ENCODE data around the gene CLIP3. TPM values are rescaled to one million over a fixed set of nuclear protein-coding genes. Genes with fewer than 3 reads are reported as not detected.
A peak's percentile ranks its signal among the peaks of the same experiment; 100 is the strongest.

CLIP3 gene
- polyA plus RNA-seq, 2 of the 4 experiments (the other 2 are of a cell fraction), result 1.1 to 1.5 TPM

- WGBS (ENCODE audit: missing lambda C conversion rate), result 95% methylated on average over 22 of the region's 22 CpGs
- no peaks in the 10 kb centered on the region for H3K9me3 ChIP-seq
- no peak overlapping the region for H3K4me2 ChIP-seq
- DNase-seq (ENCODE audit: low read depth in 1 of 2, low spot score in 1 of 2) (no peak), FAIRE-seq (no peak), ATAC-seq (no peak)
- no peak overlapping the region for H3K4me3 ChIP-seq
- no peak overlapping the region for H3K27ac ChIP-seq
- CTCF ChIA-PET, result interaction anchor here (0.6 to 3.1 kb wide), 3 partner anchors 11 to 42 kb away, joined by 3 to 17 read pairs (median 3); no protein-coding TSS in a partner anchor
- POLR2A ChIA-PET, result no interaction called here
- TF ChIP-seq POLR2A (IDR thresholded peaks at IDR 0.05; ENCODE audit: low read length) (0 out of 2 replicates have a peak, but pooled peaks have one; percentile 16), ZSCAN20 (CRISPR knock-in tag; IDR thresholded peaks at IDR 0.05) (no peak)
- H3K4me1 ChIP-seq, result peaks cover 10% of the 10 kb centered on the region
These were observed 13.5 kb downstream of the CLIP3 start for GRCh38 chr19:36019061-36019670.

GRCh38 chr19:36014012-36014924 lies 18.4 kb downstream of the CLIP3 start, which contains the start of gene ALKBH6:
TSS of gene ALKBH6 (minus strand) at chr19:36014213. CDS start at chr19:36013397, 816 bp downstream.
- Histone ChIP-seq H3K27ac (peak within 1 kb of the TSS; percentile 81 to 85), H3K4me1 (peaks cover 19% of the 10 kb centered on the region), H3K4me2 (peak within 1 kb of the TSS; percentile 94), H3K9me3 (no peaks in the 10 kb centered on the region), H3K4me3 (peak within 1 kb of the TSS; percentile 65)
- ATAC-seq (peak; percentile 88 to 98), FAIRE-seq (peak; percentile 100), DNase-seq (ENCODE audit: low read depth in 1 of 2, low spot score in 1 of 2) (peak; percentile 100)
- 2% methylated on average over 37 of the region's 42 CpGs for WGBS (ENCODE audit: missing lambda C conversion rate)
- ChIA-PET POLR2A (interaction anchor here (0.7 to 1.2 kb wide), 12 partner anchors 10 to 274 kb away, joined by 3 to 18 read pairs (median 4); partner anchors contain the start of genes POLR2I, TBCB, THAP8 and WDR62), CTCF (interaction anchor here (0.6 to 2.2 kb wide), 11 partner anchors 11 to 1629 kb away, joined by 3 to 8 read pairs (median 4); partner anchors contain the start of gene THAP8)
- 0 out of 2 replicates have a peak, but pooled peaks have one; percentile 19 for TF ChIP-seq EHF (CRISPR knock-in tag; IDR thresholded peaks at IDR 0.05)
- TF ChIP-seq NR3C1 (IDR thresholded peaks at IDR 0.05), result no peak
- TF ChIP-seq SREBF2 (IDR thresholded peaks at IDR 0.05), result no peak
- no peak for TF ChIP-seq CBX2 (IDR thresholded peaks at IDR 0.05; ENCODE audit: borderline replicate concordance, low read depth)
- TF ChIP-seq TFCP2L1 (CRISPR knock-in tag; IDR thresholded peaks at IDR 0.05), result no peak
- 0 out of 2 replicates have a peak, but pooled peaks have one; percentile 21 for TF ChIP-seq ESRRA (IDR thresholded peaks at IDR 0.05; ENCODE audit: borderline replicate concordance, low read length)
- no peak for TF ChIP-seq CEBPB (IDR thresholded peaks at IDR 0.05)
- TF ChIP-seq EHMT2 (IDR thresholded peaks at IDR 0.05; ENCODE audit: low read depth), result no peak
- TF ChIP-seq ZSCAN20 (CRISPR knock-in tag; IDR thresholded peaks at IDR 0.05), result no peak
- no peak for TF ChIP-seq ZC3H11A (IDR thresholded peaks at IDR 0.05)
- TF ChIP-seq HOXB13 (CRISPR knock-in tag; IDR thresholded peaks at IDR 0.05; ENCODE audit: low read depth), result no peak
- TF ChIP-seq MAX (IDR thresholded peaks at IDR 0.05), result peak; percentile 95
- TF ChIP-seq MYC (IDR thresholded peaks at IDR 0.05; ENCODE audit: borderline replicate concordance, low read length), result peak; percentile 79
- TF ChIP-seq MAFK (IDR thresholded peaks at IDR 0.05; ENCODE audit: partially characterized antibody), result no peak
- TF ChIP-seq ELK1 (IDR thresholded peaks at IDR 0.05; ENCODE audit: low read depth, low read length), result peak; percentile 63; the same call in 1 of the 2 replicates
- TF ChIP-seq RAD21 (conservative IDR thresholded peaks at IDR 0.05 in 1 of 2, IDR thresholded peaks at IDR 0.05 in 1 of 2), result 0 out of 5 replicates have a peak, but pooled peaks of 1 of the 2 experiments have one; percentile 23
- no peak for TF ChIP-seq RARB (CRISPR knock-in tag; IDR thresholded peaks at IDR 0.05)
- TF ChIP-seq FOXS1 (CRISPR knock-in tag; IDR thresholded peaks at IDR 0.05), result no peak
- no peak for TF ChIP-seq RNF2 (IDR thresholded peaks at IDR 0.05; ENCODE audit: borderline replicate concordance, low read depth)
- TF ChIP-seq CHD4 (IDR thresholded peaks at IDR 0.05; ENCODE audit: borderline replicate concordance), result no peak
- TF ChIP-seq PHF8 (IDR thresholded peaks at IDR 0.05; ENCODE audit: borderline replicate concordance, low read depth), result peak; percentile 67; the same call in 1 of the 2 replicates
- TF ChIP-seq HES2 (IDR thresholded peaks at IDR 0.05), result no peak
- TF ChIP-seq CHD2 (IDR thresholded peaks at IDR 0.05; ENCODE audit: low read length, partially characterized antibody), result peak; percentile 72
- TF ChIP-seq ZNF302 (CRISPR knock-in tag; IDR thresholded peaks at IDR 0.05), result no peak
- no peak; the same call in 2 of the 3 replicates for TF ChIP-seq BCL3 (IDR thresholded peaks at IDR 0.05)
- TF ChIP-seq TP53 (CRISPR knock-in tag; IDR thresholded peaks at IDR 0.05), result no peak
- TF ChIP-seq E2F6 (IDR thresholded peaks at IDR 0.05; ENCODE audit: borderline replicate concordance, low read depth), result peak; percentile 84
- TF ChIP-seq FOSL2 (IDR thresholded peaks at IDR 0.05), result no peak
- no peak for TF ChIP-seq FOSL2 (CRISPR knock-in tag; IDR thresholded peaks at IDR 0.05)
- TF ChIP-seq NPAS2 (CRISPR knock-in tag; IDR thresholded peaks at IDR 0.05; ENCODE audit: borderline replicate concordance), result no peak
- peak; percentile 36 for TF ChIP-seq USF2 (IDR thresholded peaks at IDR 0.05)
